HCT116 (cell line): ENCODE results near the gene DLX2. TPM values are rescaled to one million over a fixed set of nuclear protein-coding genes. Genes with fewer than 3 reads are reported as not detected.

Experiments
- ATAC-seq: fragments of 200-7000 bp; cut with Tn5 transposase; 2 replicates; pipeline ENCODE4 v1.9.1; 2020; ENCODE audit warnings: mild to moderate bottlenecking, moderate library complexity
- BruUV-seq: library from RNA; stranded (reverse); fragments of 400-500 nt; replicated peaks from 2 replicates; lab custom pipeline; 2021; lab: Mats Ljungman, UMichigan
- CTCF ChIA-PET: fragments of 300-600 bp; sonication (Branson Sonifier 250); formaldehyde crosslinking; loops from one replicate; lab custom pipeline; 2021; ENCODE audit warnings: antibody characterized with exemption; lab: Charles Lee
- POLR2A ChIA-PET: fragments of 300-600, 350-600 bp; sonication (Branson Sonifier 250); formaldehyde crosslinking; loops from one replicate; lab custom pipeline; 2021; ENCODE audit warnings: antibody characterized with exemption; lab: Charles Lee
- RAD21 ChIA-PET, 2 experiments: fragments of 300-600 bp; sonication (Branson Sonifier 250); formaldehyde crosslinking; loops; one replicate each; lab custom pipeline; 2023; ENCODE audit warnings: low total read pairs in 2 of 2; ENCODE audit not compliant: uncharacterized antibody in 2 of 2, unreplicated experiment in 2 of 2, low non-redundant PET in 1 of 2; lab: Charles Lee
- DNase-seq: peaks from one replicate; pipeline ENCODE4 v3.0.0-alpha.2; 2010; ENCODE audit warnings: low read depth, low spot score
- H2AFZ ChIP-seq: fragments of 200-600 bp; shearing (Covaris generic), sonication (generic); 2 replicates; pipeline ENCODE4 v1.6.1; 2017; ENCODE audit warnings: low read depth, mixed run types, mixed read lengths, antibody characterized with exemption, low read length; ENCODE audit not compliant: poor library complexity, severe bottlenecking
- H3K27ac ChIP-seq: 2 replicates; pipeline ENCODE4 v1.5.1; 2012; ENCODE audit warnings: low read depth, low read length
- H3K27me3 ChIP-seq: fragments of 200-600 bp; sonication (generic); 2 replicates; pipeline ENCODE4 v1.6.1; 2016; ENCODE audit warnings: mixed run types, low read length, mixed read lengths; ENCODE audit not compliant: insufficient read depth
- H3K36me3 ChIP-seq, 2 experiments: fragments of 200-500 bp in 1 of 2; fragments of 200-600 bp in 1 of 2; sonication (Bioruptor generic) in 1 of 2; sonication (generic) in 1 of 2; 2 replicates each; pipeline versions ENCODE4 v1.5.1 to v1.6.1; 2014 to 2016; ENCODE audit warnings: low read length in 2 of 2, inconsistent platforms in 1 of 2, mixed read lengths in 1 of 2, mixed run types in 1 of 2; ENCODE audit not compliant: insufficient read depth in 2 of 2, control insufficient read depth in 1 of 2
- H3K4me1 ChIP-seq, 2 experiments: fragments of 200-600 bp in 1 of 2; sonication (generic) in 1 of 2; 2 replicates each; pipeline versions ENCODE4 v1.5.1 to v1.6.1; 2012 to 2017; ENCODE audit warnings: low read length in 2 of 2, inconsistent platforms in 1 of 2, mild to moderate bottlenecking in 1 of 2, mixed read lengths in 1 of 2, mixed run types in 1 of 2, moderate library complexity in 1 of 2; ENCODE audit not compliant: insufficient read depth in 2 of 2, control insufficient read depth in 1 of 2
- H3K4me2 ChIP-seq: fragments of 200-600 bp; sonication (generic); 2 replicates; pipeline ENCODE4 v1.6.1; 2017; ENCODE audit warnings: mixed run types, low read length, mixed read lengths
- H3K4me3 ChIP-seq, 2 experiments: fragments of 200-600 bp in 1 of 2; sonication (generic) in 1 of 2; replicated peaks in 1 of 2; 2 replicates each; pipeline ENCODE4 v1.5.1; 2011 to 2016; ENCODE audit warnings: low read length in 2 of 2, control low read depth in 1 of 2, low read depth in 1 of 2, mild to moderate bottlenecking in 1 of 2, mixed read lengths in 1 of 2, mixed run types in 1 of 2
- H3K79me2 ChIP-seq: fragments of 200-600 bp; sonication (generic); 2 replicates; pipeline ENCODE4 v1.6.1; 2017; ENCODE audit warnings: mild to moderate bottlenecking, mixed run types, low read length, moderate library complexity, mixed read lengths; ENCODE audit not compliant: insufficient read depth
- H3K9ac ChIP-seq: fragments of 200-600 bp; sonication (generic); 2 replicates; pipeline ENCODE4 v1.6.1; 2016; ENCODE audit warnings: low read length, mixed read lengths
- H3K9me2 ChIP-seq: fragments of 200-600 bp; sonication (generic), shearing (Covaris generic); 2 replicates; pipeline ENCODE4 v1.6.1; 2017; ENCODE audit warnings: mixed run types, mild to moderate bottlenecking, moderate library complexity; ENCODE audit not compliant: insufficient read depth
- H3K9me3 ChIP-seq, 2 experiments: fragments of 200-500 bp in 1 of 2; fragments of 200-600 bp in 1 of 2; sonication (Bioruptor generic) in 1 of 2; sonication (generic) in 1 of 2; 2 replicates each; pipeline ENCODE4 v1.6.1; 2014 to 2017; ENCODE audit warnings: low read length in 2 of 2, mixed read lengths in 2 of 2, inconsistent platforms in 1 of 2, low read depth in 1 of 2, mild to moderate bottlenecking in 1 of 2, mixed run types in 1 of 2, moderate library complexity in 1 of 2; ENCODE audit not compliant: control insufficient read depth in 1 of 2, insufficient read depth in 1 of 2
- H4K20me1 ChIP-seq: fragments of 200-600 bp; sonication (generic), shearing (Covaris generic); 2 replicates; pipeline ENCODE4 v1.6.1; 2017; ENCODE audit warnings: mixed run types, mild to moderate bottlenecking, moderate library complexity; ENCODE audit not compliant: insufficient read depth
- CTCF ChIP-seq, 3 experiments: fragments of 200-600 bp in 1 of 3; sonication (generic) in 1 of 3; IDR thresholded peaks in 2 of 3; conservative IDR thresholded peaks in 1 of 3; 2 replicates each; pipeline ENCODE4 v1.5.1; 2012 to 2017; ENCODE audit warnings: low read depth in 2 of 3, low read length in 2 of 3, antibody characterized with exemption in 1 of 3, borderline replicate concordance in 1 of 3, control low read depth in 1 of 3, mild to moderate bottlenecking in 1 of 3, mixed read lengths in 1 of 3, mixed run types in 1 of 3, moderate library complexity in 1 of 3; ENCODE audit not compliant: insufficient read depth in 1 of 3
- MAX ChIP-seq: IDR thresholded peaks from 2 replicates; pipeline ENCODE4 v1.6.1; 2012
- YY1 ChIP-seq: IDR thresholded peaks from 2 replicates; pipeline ENCODE4 v1.6.1; 2011; ENCODE audit warnings: low read length, low read depth, moderate library complexity, mild to moderate bottlenecking; ENCODE audit not compliant: insufficient replicate concordance; ENCODE audit errors: extremely low read depth
- intact Hi-C: fragments of 100-400 bp; cut with micrococcal nuclease; formaldehyde crosslinking; loops from 2 replicates; pipeline ENCODE4 v1.10.0; 2022
- total RNA-seq: library from RNA; stranded (reverse); gene quantifications from one replicate; pipeline ENCODE4 v1.2.1, GENCODE V29; 2021; ENCODE audit not compliant: unreplicated experiment

The DLX2 gene
- total RNA-seq, 1 experiment from 2014 or later = 3.7 TPM

- H3K9me2 ChIP-seq = no peaks in the 10 kb centered on the region
- no peaks in the 10 kb centered on the region for H3K79me2 ChIP-seq
- no peaks in the 10 kb centered on the region for H4K20me1 ChIP-seq
- H3K9me3 ChIP-seq = no peaks in the 10 kb centered on the region
- H3K4me1 ChIP-seq = peaks cover 31 to 46% of the 10 kb centered on the region in 2 experiments
- H3K36me3 ChIP-seq = no peaks in the 10 kb centered on the region
- ATAC-seq = peak; percentile 56
- DNase-seq = peak; percentile 81
- CTCF ChIA-PET = interaction anchor here (1.0 to 2.5 kb wide), 15 partner anchors 9 to 530 kb away, joined by 3 to 8 read pairs (median 4); no protein-coding TSS in a partner anchor
- no peaks in the 10 kb centered on the region for H3K27me3 ChIP-seq
- H3K4me2 ChIP-seq = peak overlapping the region; percentile 86
- peak overlapping the region; percentile 60 to 64 for H3K4me3 ChIP-seq
- peak overlapping the region; percentile 63 for H3K9ac ChIP-seq
- RAD21 ChIA-PET = no interaction called here
- POLR2A ChIA-PET = interaction anchor here (0.6 to 1.0 kb wide), 7 partner anchors 8 to 290 kb away, joined by 3 read pairs; partner anchors contain the start of gene HAT1
- TF ChIP-seq YY1 (peak; percentile 5), MAX (no peak), CTCF (IDR thresholded peaks at IDR 0.05 in 2 of 3, conservative IDR thresholded peaks at IDR 0.05 in 1 of 3; ENCODE audit: borderline replicate concordance in 1 of 3, insufficient read depth in 1 of 3, low read depth in 2 of 3, low read length in 2 of 3) (peak in 2 of 3 experiments; percentile 93 to 98; a peak in 4 of 6 replicates)
- TF ChIP-seq, all 23 proteins: peak for 2
- intact Hi-C loops = loop anchor here (1.0 to 5.0 kb wide), 6 partner anchors 95 to 529 kb away; no protein-coding TSS in a partner anchor
- H3K27ac ChIP-seq = no peak overlapping the region
- peak overlapping the region; percentile 94 for H2AFZ ChIP-seq
- no TSS peak for BruUV-seq
These were observed 972 bp upstream of the DLX2 start for GRCh38 chr2:172103471-172104272.
